Measurements from ENCODE around the gene MNX1.

MNX1 gene

GRCh38 chr7:157016352-157017041 is 6.0 kb upstream of the MNX1 start:
- DNase-seq, result no peak

- no peak for DNase-seq
Measured at GRCh38 chr7:157016024-157016351, 5.5 kb upstream of the MNX1 start.

GRCh38 chr7:157014635-157015555 is 4.4 kb upstream of the MNX1 start:
- no peak for DNase-seq

GRCh38 chr7:157013602-157014549 is 3.4 kb upstream of the MNX1 start:
- DNase-seq, result no peak

GRCh38 chr7:157013101-157013500 is 2.6 kb upstream of the MNX1 start:
- DNase-seq, result no peak

- no peak for DNase-seq
Measured at GRCh38 chr7:157012113-157012547, 1.7 kb upstream of the MNX1 start.

- DNase-seq, result no peak
Measured at GRCh38 chr7:157011333-157012112, 1.1 kb upstream of the MNX1 start.

GRCh38 chr7:157009778-157010587 is 480 bp downstream of the MNX1 start:
- DNase-seq, result no peak

GRCh38 chr7:157009170-157009777 is 1.2 kb downstream of the MNX1 start:
- DNase-seq, result no peak

- DNase-seq, result no peak
Measured at GRCh38 chr7:157008206-157009169, 2.0 kb downstream of the MNX1 start.

- no peak for DNase-seq
Measured at GRCh38 chr7:157007470-157008066, 2.9 kb downstream of the MNX1 start.

GRCh38 chr7:157006829-157007469 is 3.5 kb downstream of the MNX1 start:
- DNase-seq, result no peak

- no peak for DNase-seq
Measured at GRCh38 chr7:157006205-157006747, 4.2 kb downstream of the MNX1 start.

GRCh38 chr7:157005456-157006204 is 4.8 kb downstream of the MNX1 start:
- no peak for DNase-seq

- no peak for DNase-seq
Measured at GRCh38 chr7:157004521-157005455, 5.7 kb downstream of the MNX1 start.

All from hypothalamus (tissue), 51 donors.